Thymus (tissue), 11 donors: ENCODE data around the gene FOXK2. TPM values are rescaled to one million over a fixed set of nuclear protein-coding genes. Genes with fewer than 3 reads are reported as not detected.
A peak's percentile ranks its signal among the peaks of the same experiment; 100 is the strongest.

Experiments
- DNase-seq, 9 donors: peaks; one replicate each; pipeline ENCODE4 v3.0.0-alpha.2; 2013; ENCODE audit warnings: low spot score in 9 of 9, low read depth in 6 of 9, missing footprints in 1 of 9
- H3K27ac ChIP-seq, 2 donors: one replicate each; pipeline ENCODE4 v1.5.1; 2013; ENCODE audit warnings: control low read depth in 1 of 2, low read depth in 1 of 2, low read length in 1 of 2, mild to moderate bottlenecking in 1 of 2, moderate library complexity in 1 of 2
- H3K27me3 ChIP-seq, 2 donors: one replicate each; pipeline ENCODE4 v1.5.1; 2013; ENCODE audit warnings: low read length in 1 of 2; ENCODE audit not compliant: control insufficient read depth in 2 of 2, insufficient read depth in 1 of 2
- H3K36me3 ChIP-seq, 2 donors: one replicate each; pipeline ENCODE4 v1.5.1; 2013; ENCODE audit warnings: low read length in 1 of 2, mild to moderate bottlenecking in 1 of 2, moderate library complexity in 1 of 2; ENCODE audit not compliant: control insufficient read depth in 2 of 2, insufficient read depth in 2 of 2
- H3K4me1 ChIP-seq, 2 donors: one replicate each; pipeline ENCODE4 v1.5.1; 2013; ENCODE audit warnings: low read length in 2 of 2; ENCODE audit not compliant: control insufficient read depth in 2 of 2, insufficient read depth in 2 of 2
- H3K4me3 ChIP-seq, 2 donors: one replicate each; pipeline ENCODE4 v1.5.1; 2013; ENCODE audit warnings: low read length in 2 of 2, control low read depth in 1 of 2, mild to moderate bottlenecking in 1 of 2
- H3K9me3 ChIP-seq, 2 donors: one replicate each; pipeline ENCODE4 v1.5.1; 2013; ENCODE audit warnings: low read length in 1 of 2, mild to moderate bottlenecking in 1 of 2; ENCODE audit not compliant: control insufficient read depth in 2 of 2, insufficient read depth in 1 of 2
- WGBS: extraction: QIAGEN DNeasy Blood & Tissue Kit; methylation state at CpG from one replicate; pipeline ENCODE4 v1.1.7; 2013; 5-methylcytosine and 5-hydroxymethylcytosine counted together
- polyA plus RNA-seq: library from polyadenylated mRNA; stranded (reverse); fragments of 200-250 nt; gene quantifications from one replicate; pipeline ENCODE4 v1.2.3, GENCODE V29; 2013
- total RNA-seq: library from RNA; stranded (reverse); fragments of 120-200 nt; gene quantifications from one replicate; pipeline ENCODE4 v1.2.4, GENCODE V29; 2013
- donor health status: healthy.

Gene FOXK2
- total and polyA plus RNA-seq, 2 donors: 30.9 to 31.1 TPM

DNA sequence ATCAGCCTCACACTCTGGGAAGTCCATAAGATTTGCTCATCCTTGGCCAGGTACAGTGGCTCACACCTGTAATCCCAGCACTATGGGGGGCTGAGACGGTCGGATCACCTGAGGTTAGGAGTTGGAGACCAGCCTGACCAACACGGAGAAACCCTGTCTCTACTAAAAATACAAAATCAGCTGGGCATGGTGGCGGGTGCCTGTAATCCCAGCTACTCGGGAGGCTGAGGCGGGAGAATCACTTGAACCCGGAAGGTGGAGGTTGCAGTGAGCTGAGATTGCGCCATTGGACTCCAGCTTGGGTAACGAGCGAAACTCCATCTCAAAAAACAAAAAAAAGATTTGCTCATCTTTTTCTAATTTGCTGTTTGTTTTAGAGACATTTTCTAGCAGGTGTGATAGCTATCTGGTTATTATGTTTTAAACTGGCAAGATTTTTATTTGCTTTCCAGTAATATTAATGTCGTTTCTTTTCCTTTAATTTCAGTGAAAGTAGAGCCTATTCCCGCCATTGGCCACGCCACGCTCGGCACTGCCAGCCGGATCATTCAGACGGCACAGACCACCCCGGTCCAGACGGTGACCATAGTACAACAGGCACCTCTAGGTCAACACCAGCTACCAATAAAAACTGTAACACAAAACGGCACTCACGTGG lies 67.2 kb downstream of the FOXK2 start:
- H3K27ac ChIP-seq: peak overlapping the region in 1 of 2 donors; percentile 11
- no peak overlapping the region for H3K4me3 ChIP-seq

DNA sequence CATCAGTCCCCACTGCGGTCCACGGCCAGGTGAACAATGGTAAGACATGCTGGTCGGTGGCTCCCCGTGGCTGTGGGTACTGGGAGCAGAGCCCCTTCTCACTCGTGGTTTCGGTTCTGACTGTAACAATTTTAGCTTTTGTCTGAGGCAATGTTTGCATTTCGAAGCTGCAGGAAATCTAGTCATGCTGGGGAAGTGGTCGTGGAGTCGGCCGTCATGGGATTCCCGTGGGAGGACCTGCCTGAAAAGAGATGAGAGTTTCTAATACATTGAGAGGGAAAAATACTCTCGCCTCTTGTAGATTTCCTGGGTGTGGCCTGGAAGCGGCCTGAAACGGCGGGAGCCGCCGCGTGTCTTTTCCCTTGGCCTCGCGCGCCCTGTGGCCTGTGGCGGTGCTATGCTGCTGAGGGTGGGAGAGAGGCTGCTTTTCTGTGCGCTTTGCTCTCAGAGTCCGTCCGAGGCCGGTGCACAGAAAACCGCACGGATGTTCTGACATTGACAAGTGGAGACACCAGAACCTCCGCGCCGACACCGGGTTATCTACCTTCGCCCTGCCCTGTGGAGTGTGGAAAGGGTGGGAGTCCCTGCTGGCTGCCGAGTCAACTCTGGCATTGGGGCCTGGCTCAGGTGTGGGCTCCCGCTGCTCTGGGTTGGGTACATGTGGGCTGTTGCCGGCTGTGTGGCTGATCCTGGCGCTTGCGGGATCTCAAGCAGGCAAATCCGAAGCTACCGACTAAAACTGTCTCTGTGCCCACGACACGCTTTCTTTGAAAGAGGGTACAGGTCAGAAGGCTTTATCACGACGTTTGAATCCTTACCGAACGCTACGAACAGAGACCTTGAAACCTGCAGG lies 67.9 kb downstream of the FOXK2 start:
- Histone ChIP-seq H3K27me3 (no peaks in the 10 kb centered on the region), H3K9me3 (peaks cover 0 to 5% of the 10 kb centered on the region in 2 donors), H3K4me3 (no peak overlapping the region), H3K4me1 (peaks cover 13 to 52% of the 10 kb centered on the region in 2 donors), H3K27ac (peak overlapping the region in 1 of 2 donors; percentile 11), H3K36me3 (peaks cover 40 to 43% of the 10 kb centered on the region in 2 donors)
- WGBS: 87% methylated on average over 47 of the region's 47 CpGs
- no peak for DNase-seq

More for the DNA sequence above, 67.2 kb downstream of the FOXK2 start:
- Histone ChIP-seq H3K4me1 (peaks cover 8 to 45% of the 10 kb centered on the region in 2 donors), H3K9me3 (peaks cover 0 to 5% of the 10 kb centered on the region in 2 donors), H3K36me3 (peaks cover 45 to 50% of the 10 kb centered on the region in 2 donors), H3K27me3 (no peaks in the 10 kb centered on the region)
- no peak for DNase-seq
- 95% methylated on average over 21 of the region's 21 CpGs for WGBS

DNA sequence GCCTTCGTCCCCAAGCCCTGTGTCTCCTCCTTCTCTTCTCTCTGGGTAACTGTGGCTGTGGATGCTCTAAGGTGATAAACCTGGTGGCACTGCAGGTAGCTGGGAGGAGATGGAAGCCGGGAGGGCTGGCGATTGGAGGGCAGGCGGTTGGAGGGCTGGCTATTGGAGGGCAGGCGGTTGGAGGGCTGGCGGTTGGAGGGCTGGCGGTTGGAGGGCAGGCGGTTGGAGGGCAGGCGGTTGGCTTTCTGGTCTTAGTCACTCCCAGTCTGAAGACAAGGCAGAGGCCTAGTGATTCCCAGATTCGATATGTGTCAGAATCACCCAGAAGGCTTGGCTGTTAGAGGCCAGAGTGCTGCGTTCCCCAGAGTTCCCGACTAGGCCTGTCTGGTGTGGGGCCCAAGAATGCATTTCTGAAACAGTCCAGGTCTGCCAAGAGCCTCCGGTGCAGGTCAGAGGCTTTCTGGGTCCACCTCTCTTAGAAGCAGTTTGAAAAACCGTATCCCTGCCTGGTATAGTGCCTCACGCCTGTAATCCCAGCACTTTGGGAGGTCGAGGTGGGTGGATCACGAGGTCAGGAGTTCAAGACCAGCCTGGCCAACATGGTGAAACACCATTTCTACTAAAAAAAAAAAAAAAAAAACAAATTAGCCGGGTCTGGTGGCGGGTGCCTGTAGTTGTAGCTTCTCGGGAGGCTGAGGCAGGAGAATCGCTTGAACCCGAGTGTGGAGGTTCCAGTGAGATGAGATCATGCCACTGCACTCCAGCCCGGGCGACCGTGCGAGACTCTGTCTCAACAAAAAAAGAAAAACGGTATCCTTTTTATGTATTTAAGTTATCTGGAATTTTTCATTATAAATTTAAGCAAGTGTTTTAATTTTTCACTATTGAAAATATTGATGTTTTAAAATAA lies 69.0 kb downstream of the FOXK2 start:
- Histone ChIP-seq H3K9me3 (peaks cover 0 to 11% of the 10 kb centered on the region in 2 donors), H3K27me3 (no peaks in the 10 kb centered on the region), H3K4me1 (peaks cover 14 to 55% of the 10 kb centered on the region in 2 donors), H3K4me3 (no peak overlapping the region), H3K36me3 (peaks cover 35 to 36% of the 10 kb centered on the region in 2 donors), H3K27ac (no peak overlapping the region)
- DNase-seq: no peak
- 98% methylated on average over 27 of the region's 27 CpGs for WGBS

DNA sequence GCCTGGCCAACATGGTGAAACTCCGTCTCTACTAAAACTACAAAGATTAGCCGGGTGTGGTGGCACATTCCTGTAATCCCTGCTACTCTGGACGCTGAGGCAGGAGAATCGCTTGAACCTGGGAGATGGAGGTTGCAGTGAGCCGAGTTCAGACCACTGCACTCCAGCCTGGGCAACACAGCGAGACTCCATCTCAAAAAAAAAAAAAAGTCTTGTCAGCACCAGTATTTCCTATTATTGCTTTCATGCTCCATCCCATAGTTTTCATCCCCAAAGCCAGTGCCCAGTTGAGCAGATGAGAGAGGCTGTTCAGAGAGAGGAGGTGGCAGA lies 70.3 kb downstream of the FOXK2 start:
- Histone ChIP-seq H3K4me3 (no peak overlapping the region), H3K36me3 (peaks cover 34 to 35% of the 10 kb centered on the region in 2 donors), H3K27me3 (no peaks in the 10 kb centered on the region), H3K4me1 (peaks cover 16 to 48% of the 10 kb centered on the region in 2 donors), H3K9me3 (peaks cover 0 to 13% of the 10 kb centered on the region in 2 donors), H3K27ac (no peak overlapping the region)
- WGBS: 94% methylated on average over 6 of the region's 6 CpGs
- no peak for DNase-seq

DNA sequence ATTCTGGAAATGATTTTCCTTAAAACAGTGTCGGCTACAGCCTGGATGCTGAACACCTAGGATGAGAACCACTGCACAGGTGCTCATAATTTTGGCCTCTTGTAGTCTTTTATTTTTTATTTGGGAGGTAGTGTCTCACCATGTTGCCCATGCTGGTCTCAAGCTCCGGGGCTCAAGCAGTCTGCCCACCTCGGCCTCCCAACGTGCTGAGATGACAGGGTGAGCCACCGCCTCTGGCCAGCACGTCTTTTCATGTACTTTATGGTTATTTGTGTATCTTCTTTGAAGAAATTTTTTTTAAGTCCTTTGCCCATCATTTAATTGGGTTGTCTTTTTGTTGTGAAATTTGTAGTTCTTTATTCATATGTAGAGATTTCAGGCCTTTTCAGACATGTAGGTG lies 70.7 kb downstream of the FOXK2 start:
- H3K4me3 ChIP-seq: no peak overlapping the region
- whole genome bisulfite sequencing: 96% methylated on average over 6 of the region's 6 CpGs
- H3K27me3 ChIP-seq: no peaks in the 10 kb centered on the region
- H3K36me3 ChIP-seq: peaks cover 35 to 36% of the 10 kb centered on the region in 2 donors
- H3K4me1 ChIP-seq: peaks cover 16 to 44% of the 10 kb centered on the region in 2 donors
- H3K9me3 ChIP-seq: peaks cover 0 to 13% of the 10 kb centered on the region in 2 donors
- no peak for DNase-seq
- no peak overlapping the region for H3K27ac ChIP-seq

DNA sequence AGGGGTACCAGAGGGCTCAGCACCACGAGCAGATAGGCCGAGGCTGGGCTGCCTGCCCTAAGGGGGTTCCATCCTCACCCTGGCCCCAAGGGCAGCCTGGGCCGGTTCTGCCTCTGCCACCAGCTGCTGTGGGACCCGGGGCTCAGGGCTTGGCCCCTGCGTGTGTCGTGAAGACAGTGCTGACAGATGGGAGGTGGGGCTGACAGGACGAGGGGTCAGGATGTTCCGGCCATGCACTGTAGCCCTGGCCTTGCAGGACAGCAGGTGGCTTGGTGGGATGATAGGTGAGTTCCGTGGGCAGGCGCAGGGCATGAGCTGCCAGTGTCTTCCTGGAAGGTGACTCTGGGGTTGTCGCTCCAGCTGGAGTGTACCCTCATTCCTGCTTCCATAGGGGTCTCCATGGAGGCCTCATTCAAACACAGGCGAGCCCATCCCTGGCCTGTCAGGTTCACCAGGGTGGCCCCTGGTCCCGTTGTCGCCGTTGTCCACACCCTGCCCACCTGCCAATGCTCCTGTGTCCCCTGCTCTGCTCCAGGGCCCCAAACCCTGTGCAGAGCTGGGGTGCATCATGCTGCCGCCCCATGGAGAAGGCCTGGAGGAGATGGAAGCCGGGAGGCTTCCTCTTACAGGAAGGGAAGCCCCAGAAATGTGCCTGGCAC lies 71.5 kb downstream of the FOXK2 start:
- peak overlapping the region; percentile 67 to 90 for H3K27ac ChIP-seq
- peaks cover 0 to 13% of the 10 kb centered on the region in 2 donors for H3K9me3 ChIP-seq
- WGBS: 77% methylated on average over 17 of the region's 17 CpGs
- H3K27me3 ChIP-seq: no peaks in the 10 kb centered on the region
- H3K36me3 ChIP-seq: peaks cover 35 to 38% of the 10 kb centered on the region in 2 donors
- no peak for DNase-seq
- H3K4me1 ChIP-seq: peaks cover 13 to 37% of the 10 kb centered on the region in 2 donors
- H3K4me3 ChIP-seq: no peak overlapping the region

DNA sequence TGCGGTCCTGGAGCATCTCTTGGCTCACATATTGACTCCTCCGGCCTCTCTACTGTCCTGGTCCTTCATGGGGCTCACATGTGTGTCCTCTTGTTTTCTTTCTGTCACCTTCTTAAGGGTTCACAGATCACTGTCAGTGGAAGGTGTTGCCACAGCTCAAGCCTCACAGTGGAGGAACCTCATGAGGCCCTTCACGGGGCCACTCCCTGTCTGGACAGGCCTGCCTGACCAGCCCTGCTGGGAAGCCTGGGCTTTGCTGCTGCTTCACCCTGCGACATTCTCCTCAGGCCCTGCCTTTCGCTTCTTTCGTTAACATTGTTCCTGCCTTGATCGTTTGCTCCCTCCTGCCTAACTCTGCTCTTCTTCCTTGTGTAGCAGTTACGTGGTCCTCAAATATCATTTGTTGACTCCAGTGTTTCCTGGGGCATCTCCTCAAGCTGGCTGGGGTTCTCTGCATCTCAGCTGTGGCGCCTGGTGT lies 72.8 kb downstream of the FOXK2 start:
- DNase-seq: no peak
- Histone ChIP-seq H3K4me1 (peaks cover 13 to 35% of the 10 kb centered on the region in 2 donors), H3K4me3 (no peak overlapping the region), H3K27ac (peak overlapping the region; percentile 75 to 90), H3K27me3 (no peaks in the 10 kb centered on the region), H3K9me3 (peaks cover 0 to 13% of the 10 kb centered on the region in 2 donors), H3K36me3 (peaks cover 33 to 42% of the 10 kb centered on the region in 2 donors)
- WGBS: 79% methylated on average over 9 of the region's 9 CpGs
